T-helper 1 cell treated with Interleukin-12 subunit alpha and Interleukin-12 subunit beta and Interleukin-4 antibody, amounts not matched to agents 30 ng/mL and 1 ng/mL, for 36 hours (primary cell): ENCODE results near the gene C11orf54. TPM values are rescaled to one million over a fixed set of nuclear protein-coding genes. Genes with fewer than 3 reads are reported as not detected.
"Not testable (repeated sequence)": the region's sequence is repeated elsewhere in the genome, so short reads cannot be mapped to it uniquely, and the experiment has no call there.

Experiments
- intact Hi-C: fragments of 100-400 bp; cut with micrococcal nuclease; formaldehyde crosslinking; loops from one replicate; pipeline ENCODE4 v1.15.1; 2024
- total RNA-seq: library from RNA; stranded (reverse); gene quantifications from 2 replicates; pipeline ENCODE4 v1.2.3, GENCODE V29; 2022

Gene C11orf54
- total RNA-seq, 1 donor from 2014 or later, result 21.3 TPM

GRCh38 chr11:93733474-93733873, 8.0 kb upstream of the C11orf54 start:
- intact Hi-C loops, result loop anchor here (5.0 kb wide), 1 partner anchor 36 kb away; no protein-coding TSS in a partner anchor

GRCh38 chr11:93734427-93735222, 6.8 kb upstream of the C11orf54 start:
- intact Hi-C loops, result loop anchor here (5.0 kb wide), 1 partner anchor 37 kb away; no protein-coding TSS in a partner anchor

- intact Hi-C loops, result no loop called here
Measured at GRCh38 chr11:93735627-93736026, 5.8 kb upstream of the C11orf54 start.

- intact Hi-C loops, result no loop called here
Measured at GRCh38 chr11:93736129-93736528, 5.3 kb upstream of the C11orf54 start.

GRCh38 chr11:93737904-93738612, 3.4 kb upstream of the C11orf54 start:
- intact Hi-C loops, result no loop called here

- intact Hi-C loops, result no loop called here
Measured at GRCh38 chr11:93738647-93739081, 2.8 kb upstream of the C11orf54 start.

GRCh38 chr11:93740031-93740729, 1.3 kb upstream of the C11orf54 start:
- intact Hi-C loops, result loop anchor here (2.0 to 5.0 kb wide), 4 partner anchors 125 to 1492 kb away; partner anchors contain the start of gene SESN3

GRCh38 chr11:93740730-93741093, 760 bp upstream of the C11orf54 start:
- intact Hi-C loops, result loop anchor here (1.0 to 5.0 kb wide), 14 partner anchors 22 to 1492 kb away; partner anchors contain the start of genes ANKRD49, CEP295, CWC15 and FUT4

- intact Hi-C loops, result loop anchor here (1.0 to 5.0 kb wide), 14 partner anchors 24 to 1490 kb away; partner anchors contain the start of genes ANKRD49, CEP295, CWC15 and FUT4
Measured at GRCh38 chr11:93741882-93742226, 382 bp downstream of the C11orf54 start.

- intact Hi-C loops, result loop anchor here (5.0 kb wide), 2 partner anchors 1409 to 1489 kb away; partner anchors contain the start of gene SESN3
Measured at GRCh38 chr11:93743291-93743690, 1.8 kb downstream of the C11orf54 start.

GRCh38 chr11:93744669-93745004, 3.2 kb downstream of the C11orf54 start:
- intact Hi-C loops, result loop anchor here (5.0 kb wide), 2 partner anchors 1408 to 1488 kb away; partner anchors contain the start of gene SESN3

- intact Hi-C loops, result not testable (repeated sequence)
Measured at GRCh38 chr11:93745005-93745755, 3.7 kb downstream of the C11orf54 start.

GRCh38 chr11:93746101-93746500, 4.6 kb downstream of the C11orf54 start:
- intact Hi-C loops, result no loop called here

- intact Hi-C loops, result no loop called here
Measured at GRCh38 chr11:93747122-93747521, 5.7 kb downstream of the C11orf54 start.

- intact Hi-C loops, result no loop called here
Measured at GRCh38 chr11:93751001-93751400, 9.5 kb downstream of the C11orf54 start.

- intact Hi-C loops, result no loop called here
Measured at GRCh38 chr11:93753241-93753640, 11.8 kb downstream of the C11orf54 start.

- intact Hi-C loops, result no loop called here
Measured at GRCh38 chr11:93756748-93757147, 15.3 kb downstream of the C11orf54 start.

GRCh38 chr11:93757301-93757700, 15.8 kb downstream of the C11orf54 start:
- intact Hi-C loops, result no loop called here

- intact Hi-C loops, result no loop called here
Measured at GRCh38 chr11:93757924-93758865, 16.7 kb downstream of the C11orf54 start.

- intact Hi-C loops, result not testable (repeated sequence)
Measured at GRCh38 chr11:93759123-93759522, 17.7 kb downstream of the C11orf54 start.
